NCI-H345 treated with DMSO at 0.1 percent for 48 hours (cell line): Measurements from ENCODE around the gene GRAMD1B.

Source experiments
- DNase-seq: peaks from one replicate; lab custom pipeline; 2025; ENCODE audit not compliant: unreplicated experiment; lab: John Stamatoyannopoulos, UW

GRAMD1B gene

GRCh38 chr11:123429913-123430720, at the start of gene GRAMD1B:
GRAMD1B (plus strand) TSS chr11:123430269; CDS start chr11:123430793, 524 bp downstream.
- no peak for DNase-seq

GRCh38 chr11:123381149-123381548, 48.9 kb upstream of the GRAMD1B start:
- no peak for DNase-seq

GRCh38 chr11:123381817-123382554, 48.1 kb upstream of the GRAMD1B start:
- no peak for DNase-seq

- DNase-seq = no peak
Measured at GRCh38 chr11:123382555-123383074, 47.5 kb upstream of the GRAMD1B start.

GRCh38 chr11:123384116-123384515, 46.0 kb upstream of the GRAMD1B start:
- no peak for DNase-seq

GRCh38 chr11:123386796-123387510, 43.1 kb upstream of the GRAMD1B start:
- DNase-seq = peak; percentile 23

- DNase-seq = no peak
Measured at GRCh38 chr11:123388640-123389039, 41.4 kb upstream of the GRAMD1B start.

GRCh38 chr11:123390146-123390545, 39.9 kb upstream of the GRAMD1B start:
- DNase-seq = no peak

- DNase-seq = no peak
Measured at GRCh38 chr11:123391646-123392348, 38.3 kb upstream of the GRAMD1B start.

GRCh38 chr11:123392431-123392830, 37.6 kb upstream of the GRAMD1B start:
- DNase-seq = no peak

- no peak for DNase-seq
Measured at GRCh38 chr11:123392844-123393243, 37.2 kb upstream of the GRAMD1B start.

GRCh38 chr11:123393312-123393927, 36.6 kb upstream of the GRAMD1B start:
- no peak for DNase-seq

- no peak for DNase-seq
Measured at GRCh38 chr11:123404676-123405075, 25.4 kb upstream of the GRAMD1B start.

- no peak for DNase-seq
Measured at GRCh38 chr11:123405123-123405592, 24.9 kb upstream of the GRAMD1B start.

GRCh38 chr11:123406441-123407129, 23.5 kb upstream of the GRAMD1B start:
- no peak for DNase-seq

GRCh38 chr11:123407130-123407995, 22.7 kb upstream of the GRAMD1B start:
- peak; percentile 94 for DNase-seq

GRCh38 chr11:123407996-123408597, 22.0 kb upstream of the GRAMD1B start:
- DNase-seq = no peak
